GM12878 (cell line): Measurements from ENCODE around the gene TEF.

Experiments used
- BHLHE40 ChIP-seq, 2 experiments: fragments of 450-650 bp in 1 of 2; IDR thresholded peaks; 2 replicates each; pipeline ENCODE4 v1.6.1; 2011 to 2017; ENCODE audit warnings: low read depth in 2 of 2, borderline replicate concordance in 1 of 2, improper control_type of control experiment in 1 of 2, low read length in 1 of 2, mild to moderate bottlenecking in 1 of 2
- CBX5 ChIP-seq: sonication (generic); IDR thresholded peaks from 2 replicates; pipeline ENCODE4 v1.6.1; 2016; ENCODE audit warnings: low read depth, moderate library complexity, mild to moderate bottlenecking, inconsistent platforms
- EP300 ChIP-seq, 2 experiments: fragments of 150-350 bp in 1 of 2; IDR thresholded peaks; 2 replicates each; pipeline ENCODE4 v1.6.1; 2011 to 2012; ENCODE audit warnings: low read depth in 2 of 2, low read length in 2 of 2, borderline replicate concordance in 1 of 2, improper control_type of control experiment in 1 of 2, inconsistent platforms in 1 of 2; ENCODE audit not compliant: control insufficient read depth in 1 of 2
- ETV6 ChIP-seq, 2 experiments: fragments of 450-650 bp in 1 of 2; IDR thresholded peaks in 1 of 2; conservative IDR thresholded peaks in 1 of 2; 2 replicates each; pipeline ENCODE4 v1.6.1; 2014; ENCODE audit warnings: antibody characterized with exemption in 1 of 2, borderline replicate concordance in 1 of 2, low read depth in 1 of 2, mild to moderate bottlenecking in 1 of 2, moderate library complexity in 1 of 2
- FOS ChIP-seq: IDR thresholded peaks from 3 replicates; pipeline ENCODE4 v1.6.1; 2011; ENCODE audit warnings: borderline replicate concordance; ENCODE audit not compliant: insufficient read length; ENCODE audit errors: extremely low read depth
- HCFC1 ChIP-seq: fragments of 150-350 bp; IDR thresholded peaks from 2 replicates; pipeline ENCODE4 v1.6.1; 2014; ENCODE audit warnings: low read length
- HDAC2 ChIP-seq: fragments of 200-600 bp; sonication (generic); IDR thresholded peaks from 2 replicates; pipeline ENCODE4 v1.6.1; 2017
- JUND ChIP-seq: IDR thresholded peaks from 2 replicates; pipeline ENCODE4 v1.6.1; 2012; ENCODE audit warnings: low read depth, mild to moderate bottlenecking, low read length, improper control_type of control experiment, moderate library complexity
- POLR2AphosphoS5 ChIP-seq: IDR thresholded peaks from 2 replicates; pipeline ENCODE4 v1.6.1; 2011; ENCODE audit warnings: mild to moderate bottlenecking, low read length, inconsistent platforms
- RCOR1 ChIP-seq: conservative IDR thresholded peaks from 2 replicates; pipeline ENCODE4 v1.6.1; 2012; ENCODE audit warnings: low read depth, low read length, improper control_type of control experiment
- SIN3A ChIP-seq: IDR thresholded peaks from 2 replicates; pipeline ENCODE4 v1.6.1; 2012; ENCODE audit warnings: low read depth, low read length, improper control_type of control experiment
- TF ChIP-seq, protein P1 (sequence below): IDR thresholded peaks from 2 replicates; pipeline ENCODE4 v1.6.1; 2012; ENCODE audit warnings: low read depth, low read length, improper control_type of control experiment
- TF ChIP-seq, protein P2 (sequence below), 3 experiments: IDR thresholded peaks in 2 of 3; conservative IDR thresholded peaks in 1 of 3; 2 replicates each; pipeline ENCODE4 v1.5.1; 2011; ENCODE audit warnings: low read depth in 3 of 3, low read length in 3 of 3, mild to moderate bottlenecking in 3 of 3, control low read depth in 2 of 3, moderate library complexity in 2 of 3, inconsistent platforms in 1 of 3, mixed read lengths in 1 of 3; ENCODE audit not compliant: control insufficient read depth in 2 of 3, insufficient read depth in 1 of 3; ENCODE audit errors: extremely low read depth in 1 of 3
- TF ChIP-seq, protein P3 (sequence below): fragments of 450-650 bp; IDR thresholded peaks from 2 replicates; pipeline ENCODE4 v1.6.1; 2017; ENCODE audit warnings: mild to moderate bottlenecking

DNA sequence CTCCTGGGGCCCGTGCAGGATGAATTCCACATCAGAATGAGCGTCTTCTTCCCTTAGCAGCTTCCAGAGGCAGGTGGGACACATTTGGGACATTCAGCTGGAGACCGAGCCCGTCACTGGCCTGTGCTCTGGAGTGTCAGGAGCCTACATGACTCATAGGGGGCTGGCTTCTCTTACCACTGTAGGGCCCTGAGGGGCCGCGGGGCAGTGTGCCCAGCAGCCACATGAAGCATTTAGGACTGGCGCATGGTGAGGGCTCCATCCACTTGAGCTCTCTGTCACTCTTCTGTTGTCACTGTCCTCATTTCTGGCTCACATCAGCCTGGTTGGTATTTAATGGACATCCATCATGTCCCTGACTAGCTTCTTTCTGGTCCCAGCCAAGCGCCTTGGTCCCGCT, 38.0 kb upstream of the TEF start:
- TF ChIP-seq, protein P1, sequence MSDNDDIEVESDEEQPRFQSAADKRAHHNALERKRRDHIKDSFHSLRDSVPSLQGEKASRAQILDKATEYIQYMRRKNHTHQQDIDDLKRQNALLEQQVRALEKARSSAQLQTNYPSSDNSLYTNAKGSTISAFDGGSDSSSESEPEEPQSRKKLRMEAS = no peak
- TF ChIP-seq ETV6 (conservative IDR thresholded peaks at IDR 0.05 in 1 of 2, IDR thresholded peaks at IDR 0.05 in 1 of 2; ENCODE audit: borderline replicate concordance in 1 of 2, low read depth in 1 of 2) (no peak), HCFC1 (no peak), SIN3A (no peak), FOS (no peak), POLR2AphosphoS5 (no peak), RCOR1 (no peak), EP300 (IDR thresholded peaks at IDR 0.05; ENCODE audit: borderline replicate concordance in 1 of 2, control insufficient read depth in 1 of 2, low read depth in 2 of 2, low read length in 2 of 2) (no peak), JUND (no peak), CBX5 (no peak), HDAC2 (no peak), BHLHE40 (IDR thresholded peaks at IDR 0.05; ENCODE audit: borderline replicate concordance in 1 of 2, low read depth in 2 of 2, low read length in 1 of 2) (no peak)
- TF ChIP-seq, protein P2, sequence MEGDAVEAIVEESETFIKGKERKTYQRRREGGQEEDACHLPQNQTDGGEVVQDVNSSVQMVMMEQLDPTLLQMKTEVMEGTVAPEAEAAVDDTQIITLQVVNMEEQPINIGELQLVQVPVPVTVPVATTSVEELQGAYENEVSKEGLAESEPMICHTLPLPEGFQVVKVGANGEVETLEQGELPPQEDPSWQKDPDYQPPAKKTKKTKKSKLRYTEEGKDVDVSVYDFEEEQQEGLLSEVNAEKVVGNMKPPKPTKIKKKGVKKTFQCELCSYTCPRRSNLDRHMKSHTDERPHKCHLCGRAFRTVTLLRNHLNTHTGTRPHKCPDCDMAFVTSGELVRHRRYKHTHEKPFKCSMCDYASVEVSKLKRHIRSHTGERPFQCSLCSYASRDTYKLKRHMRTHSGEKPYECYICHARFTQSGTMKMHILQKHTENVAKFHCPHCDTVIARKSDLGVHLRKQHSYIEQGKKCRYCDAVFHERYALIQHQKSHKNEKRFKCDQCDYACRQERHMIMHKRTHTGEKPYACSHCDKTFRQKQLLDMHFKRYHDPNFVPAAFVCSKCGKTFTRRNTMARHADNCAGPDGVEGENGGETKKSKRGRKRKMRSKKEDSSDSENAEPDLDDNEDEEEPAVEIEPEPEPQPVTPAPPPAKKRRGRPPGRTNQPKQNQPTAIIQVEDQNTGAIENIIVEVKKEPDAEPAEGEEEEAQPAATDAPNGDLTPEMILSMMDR (IDR thresholded peaks at IDR 0.05 in 2 of 3, conservative IDR thresholded peaks at IDR 0.05 in 1 of 3; ENCODE audit: control insufficient read depth in 2 of 3, extremely low read depth in 1 of 3, insufficient read depth in 1 of 3, low read depth in 3 of 3, low read length in 3 of 3) = no peak
- TF ChIP-seq, protein P3, sequence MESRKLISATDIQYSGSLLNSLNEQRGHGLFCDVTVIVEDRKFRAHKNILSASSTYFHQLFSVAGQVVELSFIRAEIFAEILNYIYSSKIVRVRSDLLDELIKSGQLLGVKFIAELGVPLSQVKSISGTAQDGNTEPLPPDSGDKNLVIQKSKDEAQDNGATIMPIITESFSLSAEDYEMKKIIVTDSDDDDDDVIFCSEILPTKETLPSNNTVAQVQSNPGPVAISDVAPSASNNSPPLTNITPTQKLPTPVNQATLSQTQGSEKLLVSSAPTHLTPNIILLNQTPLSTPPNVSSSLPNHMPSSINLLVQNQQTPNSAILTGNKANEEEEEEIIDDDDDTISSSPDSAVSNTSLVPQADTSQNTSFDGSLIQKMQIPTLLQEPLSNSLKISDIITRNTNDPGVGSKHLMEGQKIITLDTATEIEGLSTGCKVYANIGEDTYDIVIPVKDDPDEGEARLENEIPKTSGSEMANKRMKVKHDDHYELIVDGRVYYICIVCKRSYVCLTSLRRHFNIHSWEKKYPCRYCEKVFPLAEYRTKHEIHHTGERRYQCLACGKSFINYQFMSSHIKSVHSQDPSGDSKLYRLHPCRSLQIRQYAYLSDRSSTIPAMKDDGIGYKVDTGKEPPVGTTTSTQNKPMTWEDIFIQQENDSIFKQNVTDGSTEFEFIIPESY = no peak
